H1 (cell line): ENCODE results near the gene RABEP2. TPM values are rescaled to one million over a fixed set of nuclear protein-coding genes. Genes with fewer than 3 reads are reported as not detected.

ENCODE experiments used
- RXRA ChIP-seq: IDR thresholded peaks from 2 replicates; pipeline ENCODE4 v1.6.1; 2011; ENCODE audit warnings: low read depth, mild to moderate bottlenecking, low read length, moderate library complexity; ENCODE audit not compliant: insufficient read depth
- TAF7 ChIP-seq: optimal IDR thresholded peaks from 2 replicates; pipeline ENCODE3; 2011; ENCODE audit warnings: low read depth, mild to moderate bottlenecking, inconsistent platforms, low read length, moderate library complexity, borderline replicate concordance
- TCF12 ChIP-seq: IDR thresholded peaks from 2 replicates; pipeline ENCODE4 v1.6.1; 2011; ENCODE audit warnings: low read depth, mild to moderate bottlenecking, low read length
- polyA plus RNA-seq, 7 experiments: library from polyadenylated mRNA; depleted of rRNA in 3 of 7; stranded (reverse) in 5 of 7; unstranded in 2 of 7; fragments of >200 nt in 5 of 7; fragments of 200-250 nt in 2 of 7; gene quantifications; 1 replicate in 5 of 7; 2 replicates in 1 of 7; 4 replicates in 1 of 7; pipeline versions ENCODE4 v1.2.1 to v1.2.3, GENCODE V29; 2011 to 2013; ENCODE audit warnings: missing spikeins in 2 of 7, mixed read lengths in 2 of 7
- total RNA-seq: library from RNA; stranded (reverse); fragmentation: NEBNext Ultra II Directional; extraction: Animal tissue kit (Norgen Biotek cat#: 25700); gene quantifications from 2 replicates; pipeline ENCODE4 v1.2.1, GENCODE V29; 2021

Gene RABEP2
- total and polyA plus RNA-seq, 2 of the 8 experiments (the other 6 are each of a cell fraction or from before 2014, with no cell fraction given), result 10.4 to 14.9 TPM

DNA sequence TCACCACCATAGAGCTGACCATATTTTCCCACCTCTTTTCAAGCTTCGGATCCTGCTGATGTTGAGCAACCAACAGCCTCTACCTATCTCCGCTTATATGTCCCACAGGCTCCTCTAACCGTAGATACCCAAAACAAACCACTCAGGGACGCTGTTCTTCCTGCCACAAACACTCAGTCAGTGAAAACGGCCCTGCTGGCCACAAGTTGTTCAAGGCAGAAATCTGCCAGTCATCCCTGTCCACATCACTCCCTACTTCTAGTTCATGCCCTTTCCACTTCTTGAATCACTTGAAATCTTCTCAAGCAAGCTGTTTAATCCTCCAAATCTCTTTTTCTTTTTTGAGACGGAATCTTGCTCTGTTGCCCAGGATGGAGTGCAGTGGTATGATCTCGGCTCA, 7.9 kb downstream of the RABEP2 start (continued):
- TF ChIP-seq TAF7 (no peak), TCF12 (no peak), RXRA (no peak)
